Natural killer cell (primary cell): ENCODE measurements around the gene SORBS1. TPM values are rescaled to one million over a fixed set of nuclear protein-coding genes. Genes with fewer than 3 reads are reported as not detected.

Source experiments
- ATAC-seq, 3 donors: fragments of 150-1000 bp in 2 of 3; fragments of 200-7000 bp in 1 of 3; cut with Tn5 transposase; 1 replicate in 1 of 3; 2 replicates in 2 of 3; pipeline ENCODE4 v1.10.0; 2021; ENCODE audit warnings: mild to moderate bottlenecking in 2 of 3, moderate library complexity in 2 of 3
- DNase-seq, 2 donors: peaks; one replicate each; pipeline versions ENCODE4 v3.0.0 to v3.0.0-alpha.2; 2013 to 2021; ENCODE audit warnings: mixed read lengths in 1 of 2
- H3K27ac ChIP-seq: one replicate; pipeline ENCODE4 v1.5.1; 2013; ENCODE audit warnings: mild to moderate bottlenecking, low read length
- H3K27me3 ChIP-seq: one replicate; pipeline ENCODE4 v1.6.1; 2013; ENCODE audit warnings: low read length; ENCODE audit not compliant: control insufficient read depth, insufficient read depth
- H3K36me3 ChIP-seq: one replicate; pipeline ENCODE4 v1.6.1; 2013; ENCODE audit warnings: low read length; ENCODE audit not compliant: control insufficient read depth, insufficient read depth
- H3K4me1 ChIP-seq: one replicate; pipeline ENCODE4 v1.6.1; 2013; ENCODE audit warnings: low read length; ENCODE audit not compliant: control insufficient read depth, insufficient read depth
- H3K4me3 ChIP-seq: one replicate; pipeline ENCODE4 v1.5.1; 2013; ENCODE audit warnings: low read length
- H3K9me3 ChIP-seq: one replicate; pipeline ENCODE4 v1.6.1; 2013; ENCODE audit warnings: low read length; ENCODE audit not compliant: control insufficient read depth, insufficient read depth
- H3K27ac Mint-ChIP-seq, 2 donors: one replicate each; pipeline ENCODE4 v1.8.0; 2022; ENCODE audit warnings: mild to moderate bottlenecking in 2 of 2, mixed read lengths in 2 of 2, moderate library complexity in 1 of 2
- H3K27me3 Mint-ChIP-seq, 2 donors: one replicate each; pipeline ENCODE4 v1.8.0; 2022; ENCODE audit warnings: low read depth in 2 of 2, mixed read lengths in 2 of 2
- H3K36me3 Mint-ChIP-seq: one replicate; pipeline ENCODE4 v1.8.0; 2022; ENCODE audit warnings: mixed read lengths
- H3K4me1 Mint-ChIP-seq, 2 donors: one replicate each; pipeline ENCODE4 v1.8.0; 2022; ENCODE audit warnings: mixed read lengths in 2 of 2
- H3K4me3 Mint-ChIP-seq: one replicate; pipeline ENCODE4 v1.8.0; 2022; ENCODE audit warnings: mild to moderate bottlenecking, moderate library complexity, mixed read lengths
- H3K9me3 Mint-ChIP-seq, 2 donors: one replicate each; pipeline ENCODE4 v1.8.0; 2022; ENCODE audit warnings: mixed read lengths in 2 of 2
- CTCF ChIP-seq: fragments of 200-600 bp; IDR thresholded peaks from one replicate; pipeline ENCODE4 v1.8.0; 2022; ENCODE audit warnings: antibody characterized with exemption
- WGBS: methylation state at CpG from one replicate; pipeline ENCODE4 v1.1.7; 2013; ENCODE audit warnings: missing lambda C conversion rate; ENCODE audit not compliant: insufficient coverage; 5-methylcytosine and 5-hydroxymethylcytosine counted together
- intact Hi-C: fragments of 100-400 bp; cut with micrococcal nuclease; formaldehyde crosslinking; loops from one replicate; pipeline ENCODE4 v1.14.2; 2022
- total RNA-seq, 4 donors: library from RNA; stranded (reverse); fragments of 120-200 nt in 1 of 4; gene quantifications; one replicate each; pipeline versions ENCODE4 v1.2.3 to v1.2.4, GENCODE V29; 2013 to 2022

Gene SORBS1
- total RNA-seq, 3 donors from 2014 or later (not counting 1 experiment from before 2014, with no cell fraction given): 2.4 to 5.4 (median 2.8) TPM

- H3K27me3 Mint-ChIP-seq: peaks cover 0 to 6% of the 10 kb centered on the region in 2 donors
- Histone ChIP-seq H3K27ac (no peak overlapping the region), H3K27me3 (no peaks in the 10 kb centered on the region), H3K4me3 (no peak overlapping the region), H3K4me1 (no peaks in the 10 kb centered on the region), H3K36me3 (no peaks in the 10 kb centered on the region), H3K9me3 (no peaks in the 10 kb centered on the region)
- H3K4me1 Mint-ChIP-seq: peaks cover 0 to 13% of the 10 kb centered on the region in 2 donors
- H3K9me3 Mint-ChIP-seq: no peaks in the 10 kb centered on the region
- TF ChIP-seq CTCF: no peak
- no peak for DNase-seq
- no peaks in the 10 kb centered on the region for H3K36me3 Mint-ChIP-seq
- H3K4me3 Mint-ChIP-seq: no peak overlapping the region
- intact Hi-C loops: no loop called here
- no peak for ATAC-seq
- H3K27ac Mint-ChIP-seq: no peak overlapping the region
- WGBS: 90% methylated on average over 6 of the region's 6 CpGs
Observed at GRCh38 chr10:95533590-95533989, 27.6 kb downstream of the SORBS1 start.

GRCh38 chr10:95532536-95532935, 28.6 kb downstream of the SORBS1 start:
- WGBS: 91% methylated on average over 2 of the region's 2 CpGs
- TF ChIP-seq CTCF: no peak
- peaks cover 0 to 13% of the 10 kb centered on the region in 2 donors for H3K4me1 Mint-ChIP-seq

GRCh38 chr10:95531994-95532399, 29.2 kb downstream of the SORBS1 start:
- intact Hi-C loops: no loop called here
- no peaks in the 10 kb centered on the region for H3K4me1 ChIP-seq
- no peak overlapping the region for H3K27ac ChIP-seq
- H3K9me3 ChIP-seq: no peaks in the 10 kb centered on the region
- 17% methylated on average over 1 of the region's 2 CpGs for WGBS
- H3K9me3 Mint-ChIP-seq: no peaks in the 10 kb centered on the region
- H3K4me1 Mint-ChIP-seq: peaks cover 0 to 13% of the 10 kb centered on the region in 2 donors
- peaks cover 0 to 6% of the 10 kb centered on the region in 2 donors for H3K27me3 Mint-ChIP-seq
- no peak for TF ChIP-seq CTCF
- DNase-seq: no peak
- ATAC-seq: peak in 1 of 3 donors; percentile 53
- no peaks in the 10 kb centered on the region for H3K36me3 ChIP-seq
- no peaks in the 10 kb centered on the region for H3K36me3 Mint-ChIP-seq
- H3K4me3 ChIP-seq: no peak overlapping the region
- no peaks in the 10 kb centered on the region for H3K27me3 ChIP-seq
- H3K27ac Mint-ChIP-seq: no peak overlapping the region
- H3K4me3 Mint-ChIP-seq: no peak overlapping the region

More at GRCh38 chr10:95532536-95532935, 28.6 kb downstream of the SORBS1 start:
- Mint-ChIP-seq H3K9me3 (no peaks in the 10 kb centered on the region), H3K4me3 (no peak overlapping the region), H3K36me3 (no peaks in the 10 kb centered on the region), H3K27me3 (peaks cover 0 to 6% of the 10 kb centered on the region in 2 donors), H3K27ac (no peak overlapping the region)
- Histone ChIP-seq H3K27me3 (no peaks in the 10 kb centered on the region), H3K9me3 (no peaks in the 10 kb centered on the region), H3K36me3 (no peaks in the 10 kb centered on the region), H3K4me3 (no peak overlapping the region), H3K4me1 (no peaks in the 10 kb centered on the region), H3K27ac (no peak overlapping the region)
- intact Hi-C loops: no loop called here
- ATAC-seq: no peak
- DNase-seq: no peak
